ENCODE measurements around the gene CTAG1A. TPM values are rescaled to one million over a fixed set of nuclear protein-coding genes. Genes with fewer than 3 reads are reported as not detected.
"Not testable (repeated sequence)": the region's sequence is repeated elsewhere in the genome, so short reads cannot be mapped to it uniquely, and the experiment has no call there.

The CTAG1A gene
- total and polyA plus RNA-seq, 5 donors = not detected

DNA sequence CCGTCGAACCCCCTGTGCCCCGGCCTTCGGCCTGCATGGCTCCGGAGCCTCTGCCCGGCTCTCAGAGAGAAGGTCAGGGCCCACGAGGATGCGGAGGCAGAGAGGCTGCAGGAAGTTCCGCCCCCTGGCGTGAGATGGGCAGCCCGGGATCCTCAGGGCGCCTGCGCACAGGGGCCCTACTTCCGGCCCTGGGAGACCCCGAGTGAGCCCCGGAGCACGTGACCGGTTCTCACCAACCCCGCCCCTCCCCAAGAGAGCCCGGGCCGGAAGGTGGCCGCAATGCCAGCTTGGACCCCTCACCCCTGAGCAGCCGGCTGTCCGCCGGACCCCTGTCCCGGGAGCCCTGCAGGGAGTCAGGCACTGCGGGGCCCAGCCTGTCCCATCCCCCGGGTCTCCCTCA, 34.2 kb downstream of the CTAG1A start, which contains the start of gene CTAG1B:
Gene CTAG1B (minus strand): TSS at position 101 of the 400 bp plus-strand sequence. CDS start 64 bp downstream, at position 37.
- ATAC-seq = peak in 1 of 2 donors; percentile 8
- intact Hi-C loops (cut with DNase I); H3K4me1 ChIP-seq (ENCODE audit: control insufficient read depth, insufficient read depth, low read length); H3K27ac ChIP-seq (ENCODE audit: low read length); H3K27me3 ChIP-seq (ENCODE audit: control insufficient read depth, insufficient read depth); H3K4me3 ChIP-seq (ENCODE audit: low read length); H3K9me3 ChIP-seq (ENCODE audit: control insufficient read depth, low read length); DNase-seq: not testable (repeated sequence)
- no CpG with 5 or more reads among the region's 28 CpGs for WGBS

DNA sequence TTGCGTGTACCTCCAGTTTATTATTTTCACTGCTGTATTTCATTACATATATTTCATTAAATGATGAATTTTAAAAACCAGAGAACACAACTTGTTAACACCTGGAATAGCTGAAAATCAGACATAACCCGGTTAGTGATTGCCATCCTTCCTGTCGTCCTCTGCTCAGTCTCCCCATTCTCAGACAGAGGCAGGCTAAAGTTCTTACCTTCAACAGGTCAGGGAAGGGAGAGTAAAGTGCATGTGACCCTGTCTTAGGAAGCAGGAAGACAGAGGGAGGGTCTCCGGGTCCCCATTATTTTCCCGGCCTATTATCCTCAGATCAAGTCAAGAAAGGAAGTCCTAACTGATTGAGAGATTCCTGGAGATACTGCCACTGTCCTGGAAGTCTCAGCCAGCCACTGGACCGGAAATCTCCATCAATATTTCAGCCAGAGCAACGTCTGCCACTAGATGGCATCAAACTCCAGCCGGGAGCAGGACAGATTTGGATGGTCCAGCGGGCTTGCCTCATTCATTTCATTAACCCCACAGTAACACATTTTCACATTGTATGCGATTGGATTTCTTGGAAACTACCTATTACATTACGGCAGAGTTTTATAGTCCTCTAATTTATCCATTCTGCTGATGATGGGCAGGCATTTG, 36.0 kb downstream of the CTAG1A start:
- H3K9me3 ChIP-seq (ENCODE audit: control insufficient read depth, low read length); H3K4me3 ChIP-seq (ENCODE audit: low read length); H3K27ac ChIP-seq (ENCODE audit: low read length); H3K27me3 ChIP-seq (ENCODE audit: control insufficient read depth, insufficient read depth); intact Hi-C loops (cut with DNase I); H3K4me1 ChIP-seq (ENCODE audit: control insufficient read depth, insufficient read depth, low read length); DNase-seq: not testable (repeated sequence)
- ATAC-seq = peak; percentile 55 to 74
- WGBS = 13% methylated on average over 3 of the region's 11 CpGs

DNA sequence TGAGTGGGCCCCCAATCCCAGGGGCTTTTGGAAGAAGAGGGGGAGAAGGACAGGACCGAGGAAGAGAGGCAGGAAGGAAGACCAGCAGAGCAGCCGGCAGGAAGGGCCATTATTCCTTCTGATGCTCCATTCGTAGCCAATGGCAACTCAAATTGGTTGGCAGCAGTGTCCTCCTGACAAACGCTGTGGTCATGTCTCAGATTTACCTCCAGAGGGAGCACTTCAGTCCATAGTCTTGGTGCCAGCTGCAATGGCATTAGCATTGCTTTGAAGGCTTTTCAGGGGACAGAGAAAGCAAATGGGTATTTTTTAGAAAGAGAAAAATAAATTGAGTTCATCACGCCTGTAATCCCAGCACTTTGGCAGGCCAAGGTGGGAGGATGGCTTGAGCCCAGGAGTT, 44.0 kb downstream of the CTAG1A start:
- no CpG with 5 or more reads among the region's 5 CpGs for WGBS
- ATAC-seq = peak in 1 of 2 donors; percentile 42
- intact Hi-C loops (cut with DNase I) = not testable (repeated sequence)

DNA sequence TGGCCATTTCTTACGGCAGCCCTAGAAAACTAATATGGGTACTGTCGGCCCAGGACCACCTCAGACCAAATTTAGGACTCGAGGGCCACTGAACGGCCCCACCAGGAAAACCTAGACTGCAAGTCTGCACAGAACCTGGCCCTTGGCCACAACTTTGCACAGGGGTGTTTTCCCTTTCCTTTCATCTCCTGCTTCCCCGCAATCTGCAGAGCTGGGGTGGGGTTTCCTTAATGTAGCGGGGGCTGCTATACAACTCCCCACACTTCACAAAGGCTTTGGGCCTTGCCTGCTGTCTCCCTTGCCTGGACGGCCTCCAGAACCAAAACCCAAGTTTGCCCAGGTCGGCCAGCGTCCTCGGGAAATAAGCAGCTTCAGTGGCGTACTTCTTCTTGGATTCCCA, 46.0 kb downstream of the CTAG1A start:
- DNase-seq; H3K27me3 ChIP-seq (ENCODE audit: control insufficient read depth, insufficient read depth); H3K9me3 ChIP-seq (ENCODE audit: control insufficient read depth, low read length); H3K4me1 ChIP-seq (ENCODE audit: control insufficient read depth, insufficient read depth, low read length); intact Hi-C loops (cut with DNase I); H3K27ac ChIP-seq (ENCODE audit: low read length); H3K4me3 ChIP-seq (ENCODE audit: low read length): not testable (repeated sequence)
- no CpG with 5 or more reads among the region's 11 CpGs for WGBS
- peak in 1 of 2 donors; percentile 46 for ATAC-seq

More for the DNA sequence above, 44.0 kb downstream of the CTAG1A start:
- H3K27ac ChIP-seq (ENCODE audit: low read length); DNase-seq; H3K9me3 ChIP-seq (ENCODE audit: control insufficient read depth, low read length); H3K4me3 ChIP-seq (ENCODE audit: low read length); H3K4me1 ChIP-seq (ENCODE audit: control insufficient read depth, insufficient read depth, low read length); H3K27me3 ChIP-seq (ENCODE audit: control insufficient read depth, insufficient read depth): not testable (repeated sequence)

DNA sequence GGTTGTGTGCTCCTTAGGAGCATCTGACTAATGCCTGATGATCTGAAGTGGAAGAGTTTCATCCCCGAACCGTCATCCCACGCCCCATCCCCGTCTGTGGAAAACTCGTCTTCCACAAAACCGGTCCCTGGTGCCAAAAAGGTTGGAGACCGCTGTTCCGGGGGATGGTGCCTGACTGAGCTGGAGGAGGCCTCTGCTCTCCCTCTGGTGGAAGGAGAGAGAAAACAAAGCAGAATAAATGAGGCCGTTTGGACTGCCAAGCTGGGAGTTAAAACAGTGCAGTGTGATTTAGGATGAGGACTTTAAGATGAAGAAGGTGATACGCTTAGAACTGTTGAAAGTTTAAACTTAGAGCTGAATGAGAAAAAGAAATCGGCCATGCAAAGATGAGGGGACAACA, 48.7 kb downstream of the CTAG1A start:
- H3K4me3 ChIP-seq (ENCODE audit: low read length); ATAC-seq; H3K4me1 ChIP-seq (ENCODE audit: control insufficient read depth, insufficient read depth, low read length); H3K9me3 ChIP-seq (ENCODE audit: control insufficient read depth, low read length); DNase-seq; H3K27ac ChIP-seq (ENCODE audit: low read length); intact Hi-C loops (cut with DNase I); H3K27me3 ChIP-seq (ENCODE audit: control insufficient read depth, insufficient read depth): not testable (repeated sequence)
- WGBS = no CpG with 5 or more reads among the region's 11 CpGs

Other genes starting within 250 kb of the CTAG1A start
- gene FLNA, start 210.5 kb upstream of the CTAG1A start, total RNA-seq = 100 to 1,000 TPM; 262 to 363 (median 298) TPM
- 271 TPM for gene FLNA, start 210.5 kb upstream of the CTAG1A start, polyA plus RNA-seq
- 10 to 100 TPM; 58.5 to 72.9 (median 60.0) TPM for gene EMD, start 205.8 kb upstream of the CTAG1A start, total RNA-seq
- gene EMD, start 205.8 kb upstream of the CTAG1A start, polyA plus RNA-seq = 86.1 TPM
- 1,000 to 10,000 TPM; 2,034 to 2,544 (median 2,211) TPM for gene RPL10, start 186.8 kb upstream of the CTAG1A start, total RNA-seq
- 2,857 TPM for gene RPL10, start 186.8 kb upstream of the CTAG1A start, polyA plus RNA-seq
- gene DNASE1L1, start 175.9 kb upstream of the CTAG1A start, total RNA-seq = 10 to 100 TPM; 47.3 to 52.6 (median 51.2) TPM
- gene DNASE1L1, start 175.9 kb upstream of the CTAG1A start, polyA plus RNA-seq = 60.5 TPM
- 10 to 100 TPM; 38.0 to 45.0 (median 39.0) TPM for gene TAFAZZIN, start 173.6 kb upstream of the CTAG1A start, total RNA-seq
- gene TAFAZZIN, start 173.6 kb upstream of the CTAG1A start, polyA plus RNA-seq = 43.9 TPM
- gene ATP6AP1, start 156.5 kb upstream of the CTAG1A start, total RNA-seq = 10 to 100 TPM; 73.7 to 83.8 (median 77.4) TPM
- gene ATP6AP1, start 156.5 kb upstream of the CTAG1A start, polyA plus RNA-seq = 63.1 TPM
- 10 to 100 TPM; 82.7 to 99.3 (median 96.9) TPM for gene GDI1, start 148.0 kb upstream of the CTAG1A start, total RNA-seq
- gene GDI1, start 148.0 kb upstream of the CTAG1A start, polyA plus RNA-seq = 102 TPM
- gene FAM50A, start 141.0 kb upstream of the CTAG1A start, total RNA-seq = 10 to 100 TPM; 48.6 to 54.0 (median 53.0) TPM
- 88.7 TPM for gene FAM50A, start 141.0 kb upstream of the CTAG1A start, polyA plus RNA-seq
- gene PLXNA3, start 126.9 kb upstream of the CTAG1A start, total RNA-seq = 10 to 100 TPM; 26.5 to 34.0 (median 29.6) TPM
- gene PLXNA3, start 126.9 kb upstream of the CTAG1A start, polyA plus RNA-seq = 12.2 TPM
- gene LAGE3, start 105.9 kb upstream of the CTAG1A start, total RNA-seq = 10 to 100 TPM; 16.3 to 22.0 (median 19.5) TPM
- gene LAGE3, start 105.9 kb upstream of the CTAG1A start, polyA plus RNA-seq = 25.8 TPM
- 10 to 100 TPM; 51.1 to 62.1 (median 60.3) TPM for gene UBL4A, start 98.5 kb upstream of the CTAG1A start, total RNA-seq
- 43.6 TPM for gene UBL4A, start 98.5 kb upstream of the CTAG1A start, polyA plus RNA-seq
- gene SLC10A3, start 94.5 kb upstream of the CTAG1A start, total RNA-seq = 10 to 100 TPM; 14.4 to 18.9 (median 15.5) TPM
- gene SLC10A3, start 94.5 kb upstream of the CTAG1A start, polyA plus RNA-seq = 17.3 TPM
- gene FAM3A, start 68.9 kb upstream of the CTAG1A start, total RNA-seq = 10 to 100 TPM; 55.4 to 60.8 (median 58.9) TPM
- 68.6 TPM for gene FAM3A, start 68.9 kb upstream of the CTAG1A start, polyA plus RNA-seq
- gene G6PD, start 38.3 kb upstream of the CTAG1A start, total RNA-seq = 10 to 100 TPM; 16.6 to 26.4 (median 23.5) TPM
- gene G6PD, start 38.3 kb upstream of the CTAG1A start, polyA plus RNA-seq = 13.2 TPM
- 10 to 100 TPM; 17.7 to 21.8 (median 19.1) TPM for gene IKBKG, start 37.5 kb upstream of the CTAG1A start, total RNA-seq
- 17.2 TPM for gene IKBKG, start 37.5 kb upstream of the CTAG1A start, polyA plus RNA-seq
- not detected for gene CTAG1B, start 34.1 kb downstream of the CTAG1A start, total RNA-seq
- not detected for gene CTAG1B, start 34.1 kb downstream of the CTAG1A start, polyA plus RNA-seq
- not detected for gene CTAG2, start 68.4 kb downstream of the CTAG1A start, total RNA-seq
- not detected for gene CTAG2, start 68.4 kb downstream of the CTAG1A start, polyA plus RNA-seq
- gene GAB3, start 165.9 kb downstream of the CTAG1A start, total RNA-seq = 10 to 100 TPM in 3 of 4 donors, 1 to 10 TPM in 1; 7.8 to 14.4 (median 11.4) TPM
- gene GAB3, start 165.9 kb downstream of the CTAG1A start, polyA plus RNA-seq = 4.7 TPM
- 10 to 100 TPM; 18.7 to 27.0 (median 21.4) TPM for gene DKC1, start 177.7 kb downstream of the CTAG1A start, total RNA-seq
- 14.0 TPM for gene DKC1, start 177.7 kb downstream of the CTAG1A start, polyA plus RNA-seq
- 10 to 100 TPM; 25.3 to 42.7 (median 35.8) TPM for gene MPP1, start 220.4 kb downstream of the CTAG1A start, total RNA-seq
- 20.4 TPM for gene MPP1, start 220.4 kb downstream of the CTAG1A start, polyA plus RNA-seq
- not detected for gene SMIM9, start 249.5 kb downstream of the CTAG1A start, total RNA-seq
- not detected for gene SMIM9, start 249.5 kb downstream of the CTAG1A start, polyA plus RNA-seq

Measured in right cardiac atrium (tissue), 5 donors.